Kidney capillary endothelial cell (primary cell): ENCODE results near the gene TMEM184B.

Source experiments
- DNase-seq: peaks from one replicate; pipeline ENCODE4 v3.0.0-alpha.2; 2018; ENCODE audit warnings: low spot score

TMEM184B gene

GRCh38 chr22:38276166-38276565 lies 3.4 kb upstream of the TMEM184B start:
- DNase-seq = no peak

DNA sequence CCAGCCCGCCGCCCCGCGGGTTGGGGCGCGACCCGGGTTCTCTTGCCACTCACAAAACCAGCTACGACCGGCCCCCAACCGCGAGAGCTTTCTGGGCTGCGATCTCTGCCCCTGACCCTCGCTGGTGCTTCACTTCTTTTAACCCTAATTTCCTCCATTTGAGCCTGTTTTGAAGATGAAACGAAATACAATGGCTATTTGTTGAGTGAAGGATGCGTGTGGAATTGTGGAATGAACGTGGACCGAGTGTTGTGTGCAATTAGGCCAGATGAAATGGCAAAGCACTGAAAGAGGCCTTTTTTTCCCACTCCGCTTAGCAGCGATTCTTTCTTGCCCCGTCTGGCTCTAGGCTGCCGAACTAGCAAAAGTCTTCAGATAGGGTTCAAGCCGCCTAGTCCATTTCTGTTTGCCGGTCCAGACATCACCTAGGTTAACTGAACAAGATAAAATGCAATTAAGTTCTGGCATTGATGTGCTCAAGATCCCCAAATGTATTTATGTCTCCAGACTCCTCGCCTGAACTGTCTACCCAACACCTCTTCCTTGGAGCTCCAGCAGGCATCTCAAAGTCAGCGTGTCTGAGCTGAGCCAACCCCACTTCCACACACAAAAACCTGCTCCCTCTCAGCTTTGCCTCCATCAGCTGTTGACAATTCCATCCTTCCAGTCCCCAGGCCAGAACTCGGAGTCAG lies 471 bp upstream of the TMEM184B start:
- no peak for DNase-seq

DNA sequence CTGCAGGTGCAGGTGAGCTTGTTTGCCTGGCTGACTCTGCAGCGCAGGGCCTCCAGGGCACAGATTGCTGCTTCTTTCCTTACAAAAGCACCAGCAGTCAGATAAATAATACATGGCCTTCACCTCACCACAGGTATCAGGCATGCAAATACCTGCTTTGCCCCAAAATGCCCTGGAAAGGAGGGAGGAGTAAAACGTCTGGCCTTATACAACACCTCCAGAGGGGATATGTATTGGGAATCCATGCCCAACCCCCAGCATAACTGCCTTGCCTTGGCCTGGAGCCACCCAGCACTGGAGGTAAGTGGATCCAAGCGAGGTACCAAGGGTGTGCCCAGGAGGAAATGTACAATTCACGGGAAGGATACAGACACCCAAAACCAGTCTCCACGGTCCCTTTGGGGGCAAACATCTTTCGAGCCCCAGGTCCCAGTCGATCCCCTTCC lies 860 bp downstream of the TMEM184B start:
- no peak for DNase-seq

DNA sequence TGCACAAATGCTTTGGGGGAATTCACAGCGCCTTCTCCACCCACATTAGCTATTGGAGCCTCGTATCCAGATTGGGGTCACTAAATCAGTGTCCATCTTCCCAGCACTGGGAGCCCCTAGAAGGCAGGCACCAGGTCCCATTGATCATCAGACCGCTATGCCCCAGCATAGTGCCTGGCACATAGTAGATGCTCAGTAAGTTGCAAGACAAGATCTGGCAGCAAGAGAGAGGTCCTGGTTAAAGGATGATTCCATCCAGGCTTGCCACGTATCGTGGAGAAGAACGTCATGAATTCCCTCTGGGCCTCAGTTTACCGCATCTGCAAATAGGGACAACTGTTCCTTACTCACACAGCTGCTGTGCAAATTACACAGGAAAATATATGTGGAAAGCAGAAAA lies 1.7 kb downstream of the TMEM184B start:
- DNase-seq = no peak

DNA sequence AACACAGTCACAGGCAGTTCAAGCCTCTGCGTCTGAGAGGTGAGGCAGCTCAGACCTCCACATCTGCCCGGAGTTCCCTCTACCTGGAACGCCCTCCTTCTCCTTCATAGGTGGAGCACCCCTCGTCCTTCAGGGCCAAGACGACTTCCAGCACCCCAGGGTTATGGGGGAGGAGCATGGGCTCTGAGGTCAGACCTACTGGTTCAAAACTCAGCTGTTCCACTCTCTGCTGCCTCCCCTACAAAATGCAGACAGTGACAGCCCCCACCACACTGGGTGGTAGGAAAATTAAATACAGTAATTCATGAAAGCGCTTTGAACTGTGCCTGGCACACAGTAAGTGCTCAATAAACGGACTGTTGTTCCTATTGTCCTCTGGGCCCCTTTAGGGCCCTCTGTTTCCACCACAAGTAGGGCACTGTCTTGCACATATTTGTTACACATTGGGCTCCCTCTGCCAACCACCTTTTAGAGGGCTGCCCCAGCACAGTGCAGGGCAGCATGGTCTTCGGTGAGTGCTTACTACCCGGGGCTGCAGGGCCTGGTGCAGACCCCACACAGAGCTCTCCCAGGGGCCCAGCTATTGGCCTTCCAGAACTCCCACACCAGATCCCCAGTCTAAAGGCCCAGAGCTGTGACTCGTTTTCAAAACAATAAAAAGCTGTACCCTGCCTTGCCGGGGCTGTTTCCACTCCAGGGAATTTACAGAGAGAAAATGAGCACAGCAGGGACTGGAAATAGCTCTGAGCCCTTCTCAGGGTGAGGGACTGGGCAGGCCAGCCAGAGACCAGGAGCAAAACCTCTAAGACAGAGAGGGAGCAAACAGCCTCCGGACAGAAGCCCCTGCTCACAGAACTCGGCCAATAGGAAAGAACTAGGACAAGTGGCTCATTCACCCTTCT lies 2.5 kb downstream of the TMEM184B start:
- no peak for DNase-seq

DNA sequence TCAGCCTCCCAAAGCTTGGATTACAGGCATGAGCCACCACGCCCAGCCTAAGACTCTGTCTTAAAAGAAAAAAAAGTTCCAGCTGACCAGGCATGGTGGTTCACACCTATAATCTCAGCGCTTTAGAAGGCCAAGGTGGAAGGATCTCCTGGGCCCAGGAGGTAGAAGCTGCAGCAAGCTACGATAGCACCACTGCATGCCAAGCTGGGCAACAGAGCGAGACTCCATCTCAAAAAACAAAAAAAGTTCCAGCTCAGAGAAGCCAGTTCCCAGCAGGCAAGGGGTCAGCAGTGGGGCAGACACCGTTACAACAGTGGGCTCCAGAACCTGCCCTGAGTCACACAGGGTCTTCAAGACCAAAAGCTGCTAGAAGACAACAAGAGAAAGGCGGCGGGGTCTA lies 3.3 kb downstream of the TMEM184B start:
- no peak for DNase-seq

DNA sequence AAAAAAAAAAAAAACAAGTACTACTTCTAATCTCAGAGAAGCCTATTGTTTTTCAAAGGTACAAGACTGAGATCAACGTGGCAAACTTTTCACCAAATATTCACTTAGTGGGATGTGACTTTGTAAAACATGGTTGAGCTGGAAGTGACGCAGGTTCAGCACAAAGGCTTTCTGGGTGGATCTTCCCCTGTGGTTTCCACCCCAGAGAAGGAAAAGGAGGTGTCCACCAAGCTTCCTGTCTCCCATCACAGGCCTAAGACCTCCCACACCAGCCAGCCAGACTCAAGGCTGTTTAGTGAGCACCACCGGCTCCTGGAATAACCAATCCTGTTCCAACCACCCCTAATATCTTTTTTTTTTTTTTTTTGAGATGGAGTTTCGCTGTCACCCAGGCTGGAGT lies 5.7 kb downstream of the TMEM184B start:
- DNase-seq = peak; percentile 88

- DNase-seq = no peak
Observed at GRCh38 chr22:38266120-38266519, 6.7 kb downstream of the TMEM184B start.

GRCh38 chr22:38264322-38264843 lies 8.4 kb downstream of the TMEM184B start:
- no peak for DNase-seq

DNA sequence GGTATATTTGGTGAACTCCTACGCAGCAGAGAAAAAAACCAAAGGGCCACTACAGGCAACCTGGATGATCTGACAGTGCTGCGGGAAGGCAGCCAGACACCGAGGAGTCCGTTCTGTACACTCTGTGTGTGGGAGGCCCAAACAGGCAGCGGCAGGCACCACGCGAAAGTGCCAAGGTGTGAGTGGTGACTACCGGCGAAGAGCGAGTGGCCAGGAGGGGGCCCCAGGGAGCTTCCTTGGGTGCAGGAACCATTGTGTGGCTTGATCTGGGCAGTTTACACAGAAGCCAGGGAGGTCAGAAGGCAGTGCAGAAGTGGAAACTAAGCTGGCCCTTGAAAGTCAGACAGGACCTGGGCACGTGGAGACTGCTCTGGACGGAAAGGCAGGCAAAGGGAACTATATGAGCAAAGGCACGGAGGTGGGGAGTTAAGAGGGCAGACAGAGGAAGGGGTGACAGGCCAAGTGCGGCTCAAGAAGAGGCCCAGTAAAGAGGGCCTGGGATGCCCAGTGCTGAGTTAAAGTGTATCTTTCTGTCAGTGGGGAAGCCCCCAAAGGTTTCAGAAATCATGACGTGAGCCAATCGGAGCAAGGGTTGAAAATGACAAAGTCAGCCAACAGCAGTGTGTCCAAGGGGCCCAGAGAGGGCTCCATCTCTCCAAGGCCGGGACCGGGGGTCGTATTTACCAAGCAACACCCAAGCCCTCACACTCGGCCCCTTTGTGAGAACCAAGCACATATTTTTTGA lies 10.6 kb downstream of the TMEM184B start:
- DNase-seq = no peak

DNA sequence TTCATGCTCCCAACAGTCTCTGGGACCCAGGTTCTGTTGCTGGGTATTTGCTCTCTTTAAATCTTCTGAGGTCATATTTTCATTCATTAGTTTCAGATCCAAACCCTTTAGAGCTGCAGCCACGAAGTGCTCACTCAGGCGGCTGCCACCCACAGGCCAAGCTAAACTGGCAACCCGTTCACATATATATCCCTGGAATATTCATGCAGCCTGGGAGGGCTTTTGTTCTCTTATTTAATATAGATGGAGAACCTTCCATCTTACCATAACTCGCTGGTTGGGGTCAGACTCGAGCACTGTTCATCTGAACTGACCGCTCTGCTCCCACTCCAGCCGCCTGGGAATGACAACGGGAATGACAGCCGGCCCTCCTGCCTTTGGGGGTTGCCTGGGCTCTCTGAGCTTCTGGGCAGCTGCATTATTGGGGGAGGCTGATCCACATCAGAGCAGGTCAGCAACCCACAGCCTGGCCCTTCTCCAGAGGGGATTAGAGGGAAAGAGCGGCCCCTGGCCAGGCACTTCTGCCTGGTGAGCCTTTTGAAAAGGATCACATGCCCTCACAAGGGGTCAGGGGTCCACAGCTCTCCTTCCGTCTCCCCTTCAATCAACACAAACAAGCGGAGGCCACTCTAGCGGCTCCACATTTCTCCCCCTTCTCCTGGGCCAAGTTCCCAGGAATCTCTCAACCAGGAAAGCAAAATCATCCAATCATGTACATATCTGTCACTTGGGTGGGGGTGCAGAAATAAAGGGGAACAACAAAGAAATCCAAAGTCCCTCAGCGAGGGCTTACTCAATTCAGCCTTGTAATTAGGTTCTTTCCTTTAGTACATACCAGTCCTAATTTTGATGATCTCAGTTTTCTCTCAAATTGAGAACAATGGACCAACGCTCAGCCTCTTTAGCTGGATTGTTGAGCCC lies 11.8 kb downstream of the TMEM184B start:
- no peak for DNase-seq

DNA sequence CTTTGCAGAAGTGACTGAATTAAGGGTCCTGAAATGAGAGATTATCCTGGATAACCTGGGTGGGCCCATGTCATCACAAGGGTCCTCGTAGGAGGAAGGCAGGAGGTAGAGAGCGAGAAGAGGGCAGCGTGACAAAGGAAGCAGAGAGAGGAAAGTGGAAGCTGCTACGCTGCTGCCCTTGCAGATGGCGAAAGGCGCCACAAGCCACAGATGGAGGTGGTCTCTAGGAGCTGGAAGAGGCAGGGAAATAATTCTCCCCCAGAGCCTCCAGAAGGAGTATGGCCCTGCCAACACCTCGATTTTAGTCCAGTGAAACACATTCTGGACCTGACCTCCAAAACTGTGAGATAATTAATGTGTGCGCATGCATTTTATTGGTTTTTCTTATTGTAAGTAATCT lies 13.4 kb downstream of the TMEM184B start:
- no peak for DNase-seq

DNA sequence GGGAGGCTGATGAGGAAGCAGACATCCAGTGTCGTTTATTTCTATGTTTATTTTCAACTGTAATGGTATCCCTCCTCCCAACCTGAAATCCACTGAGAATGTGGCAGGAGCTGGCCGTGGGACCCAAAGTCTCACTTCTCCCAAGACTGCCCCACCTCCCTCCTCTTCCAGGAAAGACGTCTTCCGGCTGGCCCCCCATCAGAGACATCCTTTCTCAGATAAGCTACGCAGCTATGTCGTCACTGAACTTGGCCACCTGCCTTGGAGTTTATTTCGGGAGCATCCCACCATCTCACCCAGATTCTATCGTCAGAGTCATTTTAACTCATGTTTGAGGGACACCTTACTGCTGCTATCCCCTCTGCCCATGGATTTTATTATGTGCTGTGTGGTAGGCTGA lies 13.9 kb downstream of the TMEM184B start:
- DNase-seq = peak; percentile 30

DNA sequence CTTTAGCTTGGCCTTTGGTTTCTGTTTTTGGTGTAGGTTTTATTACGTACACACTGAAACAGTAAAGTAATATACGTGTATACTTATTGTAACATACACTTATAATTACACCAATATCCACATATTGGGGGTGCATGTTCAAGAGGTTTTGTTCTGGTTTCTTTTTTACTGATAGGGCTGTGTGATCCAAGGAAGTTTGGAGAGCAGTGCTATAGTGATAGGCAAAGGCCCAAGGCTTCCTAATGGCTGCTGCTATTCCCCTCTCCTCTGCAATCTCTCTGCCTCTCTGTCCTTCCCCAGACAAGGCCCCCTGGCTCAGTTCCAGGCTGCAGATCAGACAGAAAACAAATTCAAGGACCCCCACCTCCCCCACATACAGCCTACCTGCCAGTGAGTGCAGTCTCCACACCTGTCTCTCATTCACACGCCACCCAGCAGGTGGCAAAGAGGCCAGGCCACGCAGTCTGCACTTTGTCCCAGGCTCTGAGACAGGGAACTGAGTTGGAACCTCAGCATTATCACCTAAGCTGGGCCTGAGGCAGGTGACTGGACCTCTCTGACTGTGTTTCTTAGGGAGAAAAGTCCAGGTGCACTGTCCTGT lies 15.1 kb downstream of the TMEM184B start:
- DNase-seq = no peak

DNA sequence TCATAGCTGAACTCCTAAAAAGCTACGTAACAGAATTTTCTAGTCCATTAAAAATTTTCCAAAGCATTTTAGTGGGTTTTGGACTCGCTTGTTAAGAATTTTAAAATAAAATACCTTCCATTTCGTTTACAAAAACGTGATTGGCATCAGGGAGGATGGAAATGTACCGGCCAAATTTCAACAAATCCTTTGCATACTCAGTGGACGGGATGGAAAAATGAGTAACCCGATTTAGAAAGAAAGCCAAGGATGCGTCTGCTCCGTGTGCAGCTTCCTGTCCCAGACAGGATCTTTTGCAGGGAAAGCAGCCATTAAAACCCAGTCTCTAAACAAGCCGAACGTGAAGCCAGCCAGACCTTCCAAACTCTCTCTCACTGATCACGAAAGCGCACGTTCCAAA lies 15.6 kb downstream of the TMEM184B start:
- DNase-seq = peak; percentile 60

DNA sequence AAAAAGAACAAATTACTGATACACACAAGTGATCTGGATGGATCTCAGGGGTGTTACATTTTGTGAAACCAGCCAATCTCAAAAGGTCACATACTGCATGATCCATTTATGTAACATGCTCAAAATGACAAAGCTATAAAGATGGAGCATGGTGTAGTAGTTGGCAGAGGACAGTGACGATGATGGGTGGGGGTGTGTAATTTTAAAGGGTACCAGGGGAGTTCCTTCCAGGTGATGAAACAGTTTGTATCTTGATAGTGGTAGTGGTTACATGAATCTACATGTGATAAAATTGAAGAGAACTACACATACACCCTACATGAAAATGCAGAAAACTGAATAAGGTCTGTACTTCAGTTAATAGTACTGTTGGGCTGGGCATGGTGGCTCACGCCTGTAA lies 17.1 kb downstream of the TMEM184B start:
- DNase-seq = no peak

- DNase-seq = no peak
Observed at GRCh38 chr22:38251341-38251692, 21.5 kb downstream of the TMEM184B start.

GRCh38 chr22:38250643-38251340 lies 22.0 kb downstream of the TMEM184B start:
- no peak for DNase-seq

- DNase-seq = no peak
Observed at GRCh38 chr22:38249803-38250642, 22.8 kb downstream of the TMEM184B start.
